GM18511 (cell line): ENCODE measurements around the gene TEX19.
"Not testable (repeated sequence)": the region's sequence is repeated elsewhere in the genome, so short reads cannot be mapped to it uniquely, and the experiment has no call there.

Source experiments
- ATAC-seq: cut with Tn5 transposase; IDR thresholded peaks from one replicate; pipeline ENCODE4 v1.9.1; 2021; ENCODE audit warnings: mild to moderate bottlenecking, moderate library complexity; ENCODE audit not compliant: unreplicated experiment

The TEX19 gene

GRCh38 chr17:82406131-82406671 lies 47.2 kb downstream of the TEX19 start:
- ATAC-seq = no peak

- ATAC-seq = no peak
These were observed 48.2 kb downstream of the TEX19 start for GRCh38 chr17:82407255-82407654.

GRCh38 chr17:82408288-82408937 lies 49.4 kb downstream of the TEX19 start:
- ATAC-seq = no peak

- ATAC-seq = no peak
These were observed 49.9 kb downstream of the TEX19 start for GRCh38 chr17:82408938-82409318.

- no peak for ATAC-seq
These were observed 51.1 kb downstream of the TEX19 start for GRCh38 chr17:82410014-82410716.

GRCh38 chr17:82411396-82412053 lies 52.5 kb downstream of the TEX19 start:
- no peak for ATAC-seq

- ATAC-seq = not testable (repeated sequence)
These were observed 53.0 kb downstream of the TEX19 start for GRCh38 chr17:82412081-82412480.

GRCh38 chr17:82412535-82413520 lies 53.8 kb downstream of the TEX19 start:
- no peak for ATAC-seq
